ENCODE data around the gene TRIM25. TPM values are rescaled to one million over a fixed set of nuclear protein-coding genes. Genes with fewer than 3 reads are reported as not detected.

Gene TRIM25
- total RNA-seq, 1 donor from 2014 or later = 17.2 TPM

GRCh38 chr17:56847106-56847505, 66.7 kb downstream of the TRIM25 start:
- H3K27ac ChIP-seq (replicated peaks) = no peak overlapping the region
- peaks cover 28% of the 10 kb centered on the region for H3K36me3 ChIP-seq
- no peak for DNase-seq
- H3K4me1 ChIP-seq = peaks cover 23% of the 10 kb centered on the region
- no peaks in the 10 kb centered on the region for H3K27me3 ChIP-seq (ENCODE audit: low read depth)
- no peak for TF ChIP-seq CTCF (IDR thresholded peaks at IDR 0.05; ENCODE audit: borderline replicate concordance)
- no peak overlapping the region for H3K4me3 ChIP-seq
- intact Hi-C loops (cut with micrococcal nuclease) = no loop called here
- no peaks in the 10 kb centered on the region for H3K9me3 ChIP-seq (replicated peaks)

- intact Hi-C loops (cut with micrococcal nuclease) = no loop called here
- Histone ChIP-seq H3K36me3 (peaks cover 28% of the 10 kb centered on the region), H3K27me3 (ENCODE audit: low read depth) (no peaks in the 10 kb centered on the region), H3K4me1 (peaks cover 13% of the 10 kb centered on the region), H3K9me3 (replicated peaks) (no peaks in the 10 kb centered on the region), H3K4me3 (no peak overlapping the region), H3K27ac (replicated peaks) (no peak overlapping the region)
- TF ChIP-seq CTCF (IDR thresholded peaks at IDR 0.05; ENCODE audit: borderline replicate concordance) = no peak
- no peak for DNase-seq
Observed at GRCh38 chr17:56845934-56846333, 67.9 kb downstream of the TRIM25 start.

- TF ChIP-seq CTCF (IDR thresholded peaks at IDR 0.05; ENCODE audit: borderline replicate concordance) = no peak
- Histone ChIP-seq H3K36me3 (peaks cover 6% of the 10 kb centered on the region), H3K27ac (replicated peaks) (no peak overlapping the region), H3K27me3 (ENCODE audit: low read depth) (no peaks in the 10 kb centered on the region), H3K9me3 (replicated peaks) (no peaks in the 10 kb centered on the region), H3K4me1 (peaks cover 12% of the 10 kb centered on the region), H3K4me3 (no peak overlapping the region)
- no peak for DNase-seq
- intact Hi-C loops (cut with micrococcal nuclease) = no loop called here
Observed at GRCh38 chr17:56842577-56842976, 71.3 kb downstream of the TRIM25 start.

- TF ChIP-seq CTCF (IDR thresholded peaks at IDR 0.05; ENCODE audit: borderline replicate concordance) = no peak
- no peak overlapping the region for H3K4me3 ChIP-seq
- H3K4me1 ChIP-seq = peaks cover 47% of the 10 kb centered on the region
- DNase-seq = no peak
- H3K9me3 ChIP-seq (replicated peaks) = no peaks in the 10 kb centered on the region
- H3K27me3 ChIP-seq (ENCODE audit: low read depth) = no peaks in the 10 kb centered on the region
- H3K36me3 ChIP-seq = no peaks in the 10 kb centered on the region
- peak overlapping the region; percentile 86 for H3K27ac ChIP-seq (replicated peaks)
- intact Hi-C loops (cut with micrococcal nuclease) = no loop called here
Observed at GRCh38 chr17:56838687-56839086, 75.2 kb downstream of the TRIM25 start.

Other genes starting within 250 kb of the TRIM25 start
- 1.1 TPM for gene C17orf67, start 80.1 kb downstream of the TRIM25 start, total RNA-seq
- 4.2 TPM for gene DGKE, start 79.9 kb downstream of the TRIM25 start, total RNA-seq
- gene COIL, start 47.0 kb upstream of the TRIM25 start, total RNA-seq = 8.2 TPM
- gene SCPEP1, start 64.1 kb upstream of the TRIM25 start, total RNA-seq = 70.2 TPM
- 214 TPM for gene AKAP1, start 171.2 kb upstream of the TRIM25 start, total RNA-seq

Data from left ventricle myocardium inferior (tissue), 1 donor.